Small intestine (tissue), 7 donors: Measurements from ENCODE around the gene GABRP. TPM values are rescaled to one million over a fixed set of nuclear protein-coding genes. Genes with fewer than 3 reads are reported as not detected.

Experiments
- DNase-seq, 2 donors: peaks; one replicate each; pipeline versions ENCODE4 v3.0.0 to v3.0.0-alpha.2; 2013
- FAIRE-seq: peaks from 2 replicates; lab custom pipeline; 2012; peaks lifted over from hg19 to GRCh38; lab: Jason Lieb, UNC
- H3K27ac ChIP-seq, 3 donors: one replicate each; pipeline ENCODE4 v1.5.1; 2013; ENCODE audit warnings: low read length in 2 of 3, mild to moderate bottlenecking in 2 of 3, control low read depth in 1 of 3, inconsistent platforms in 1 of 3, low read depth in 1 of 3, moderate library complexity in 1 of 3
- H3K27me3 ChIP-seq, 3 donors: one replicate each; pipeline ENCODE4 v1.6.1; 2013; ENCODE audit warnings: low read length in 3 of 3, inconsistent platforms in 1 of 3; ENCODE audit not compliant: control insufficient read depth in 3 of 3, insufficient read depth in 3 of 3
- H3K36me3 ChIP-seq, 3 donors: one replicate each; pipeline ENCODE4 v1.6.1; 2013; ENCODE audit warnings: low read length in 3 of 3, inconsistent platforms in 1 of 3, low read depth in 1 of 3, mild to moderate bottlenecking in 1 of 3, moderate library complexity in 1 of 3; ENCODE audit not compliant: control insufficient read depth in 3 of 3, insufficient read depth in 2 of 3
- H3K4me1 ChIP-seq, 3 donors: one replicate each; pipeline ENCODE4 v1.6.1; 2013; ENCODE audit warnings: low read length in 2 of 3, inconsistent platforms in 1 of 3, low read depth in 1 of 3, mild to moderate bottlenecking in 1 of 3, moderate library complexity in 1 of 3; ENCODE audit not compliant: control insufficient read depth in 3 of 3, insufficient read depth in 2 of 3
- H3K4me3 ChIP-seq, 3 donors: one replicate each; pipeline ENCODE4 v1.5.1; 2013; ENCODE audit warnings: low read length in 3 of 3, control low read depth in 1 of 3, inconsistent platforms in 1 of 3, low read depth in 1 of 3, mild to moderate bottlenecking in 1 of 3, moderate library complexity in 1 of 3
- H3K9me3 ChIP-seq, 2 donors: one replicate each; pipeline ENCODE4 v1.6.1; 2013; ENCODE audit warnings: low read depth in 1 of 2, low read length in 1 of 2; ENCODE audit not compliant: control insufficient read depth in 2 of 2, insufficient read depth in 1 of 2
- WGBS, 3 donors: extraction: QIAGEN DNeasy Blood & Tissue Kit; methylation state at CpG; one replicate each; pipeline ENCODE4 v1.1.7; 2013; 5-methylcytosine and 5-hydroxymethylcytosine counted together
- polyA plus RNA-seq, 4 donors: library from polyadenylated mRNA; stranded (reverse) in 3 of 4; unstranded in 1 of 4; fragments of 200-250 nt in 3 of 4; fragments of 120-200 nt in 1 of 4; gene quantifications; one replicate each; pipeline versions ENCODE4 v1.2.1 to v1.2.3, GENCODE V29; 2013
- donor health status: healthy with polysubstance abuse.
- donor health status: control.
- donor health status: control.
- donor health status: Bipolar disorder and iron deficiency.
- donor health status: healthy.

GABRP gene
- polyA plus RNA-seq, 4 donors, result 0.24 to 8.4 (median 2.8) TPM

GRCh38 chr5:170745481-170746071, 37.9 kb upstream of the GABRP start:
- Histone ChIP-seq H3K27ac (peak overlapping the region in 1 of 3 donors; percentile 40), H3K4me3 (no peak overlapping the region), H3K27me3 (peaks cover 0 to 6% (median 0%) of the 10 kb centered on the region in 3 donors), H3K9me3 (no peaks in the 10 kb centered on the region), H3K4me1 (peaks cover 0 to 21% (median under 1%) of the 10 kb centered on the region in 3 donors), H3K36me3 (no peaks in the 10 kb centered on the region)
- DNase-seq (peak; percentile 47 to 55), FAIRE-seq (no peak)
- 10 to 26% (median 23%) methylated on average over 12 of the region's 12 CpGs for WGBS, 3 donors

DNA sequence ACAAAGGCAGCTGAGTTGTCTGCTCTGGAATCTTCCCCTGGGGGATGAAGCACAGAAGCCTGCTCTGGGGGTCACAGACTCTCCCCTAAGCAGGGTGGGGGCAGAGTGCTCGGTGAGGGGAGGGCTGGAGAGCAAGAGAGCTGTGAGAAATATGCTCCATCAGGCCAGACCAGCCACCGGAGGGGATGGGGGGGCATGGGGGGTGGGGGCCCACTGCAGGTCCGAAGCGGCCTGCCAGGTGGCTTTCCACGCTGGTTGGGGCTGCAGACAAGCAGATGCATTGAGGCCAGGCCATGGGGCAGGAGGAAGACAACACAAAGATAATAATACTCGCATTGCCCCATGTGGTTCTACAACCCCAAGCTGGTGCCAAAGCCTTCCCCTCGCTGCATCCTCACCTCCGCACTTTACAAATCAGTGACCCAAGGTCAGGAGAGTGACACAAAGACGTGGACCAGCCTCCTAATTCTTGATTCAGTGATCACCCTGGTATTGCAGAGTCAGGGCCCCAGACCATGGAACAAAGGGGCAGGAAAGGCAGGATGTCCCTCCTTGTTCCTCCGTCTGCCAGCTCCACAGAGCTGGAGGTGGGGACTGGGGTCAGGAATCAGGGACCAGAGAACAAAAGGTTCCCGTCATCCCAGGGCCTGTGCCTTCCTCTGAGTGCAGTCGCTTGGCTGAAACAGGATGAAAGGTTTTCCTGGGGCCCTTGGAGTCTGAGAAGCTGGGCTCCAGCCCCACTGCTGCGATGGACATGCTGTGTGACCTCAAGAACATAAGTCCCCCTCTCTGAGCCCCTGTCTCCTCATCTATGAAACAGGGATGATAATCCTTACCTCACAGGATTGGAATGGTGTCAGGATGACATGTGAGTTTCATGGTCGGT, 37.2 kb upstream of the GABRP start:
- Histone ChIP-seq H3K4me3 (no peak overlapping the region), H3K27me3 (peaks cover 0 to 6% (median 3%) of the 10 kb centered on the region in 3 donors), H3K36me3 (no peaks in the 10 kb centered on the region), H3K27ac (no peak overlapping the region), H3K4me1 (peaks cover 0 to 22% (median 1%) of the 10 kb centered on the region in 3 donors), H3K9me3 (no peaks in the 10 kb centered on the region)
- FAIRE-seq, result no peak
- 47 to 59% (median 52%) methylated on average over 11 to 14 of the region's 14 CpGs for WGBS, 3 donors
- no peak for DNase-seq

DNA sequence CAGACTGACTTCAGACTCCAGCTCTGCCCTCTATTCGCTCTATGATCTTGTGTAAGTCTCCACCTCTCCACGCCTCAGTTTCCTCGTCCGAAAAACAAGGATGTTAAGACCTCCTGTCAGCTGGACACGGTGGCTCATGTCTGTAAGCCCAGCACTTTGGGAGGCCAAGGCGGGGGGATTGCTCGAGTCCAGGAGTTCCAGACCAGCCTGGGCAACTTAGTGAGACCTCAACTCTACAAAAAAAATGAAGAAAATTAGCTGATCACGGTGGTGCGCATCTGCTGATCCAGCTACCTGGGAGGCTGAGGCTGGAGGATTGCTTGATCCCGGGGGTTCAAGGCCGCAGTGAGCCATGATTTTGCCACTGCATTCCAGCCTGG, 36.6 kb upstream of the GABRP start:
- DNase-seq (no peak), FAIRE-seq (no peak)
- Histone ChIP-seq H3K4me1 (peaks cover 1 to 27% (median 4%) of the 10 kb centered on the region in 3 donors), H3K27ac (no peak overlapping the region), H3K9me3 (no peaks in the 10 kb centered on the region), H3K36me3 (no peaks in the 10 kb centered on the region), H3K27me3 (peaks cover 0 to 6% (median 3%) of the 10 kb centered on the region in 3 donors), H3K4me3 (no peak overlapping the region)
- 89 to 93% (median 93%) methylated on average over 11 of the region's 11 CpGs for WGBS, 3 donors

- H3K4me1 ChIP-seq, result peaks cover 1 to 30% (median 4%) of the 10 kb centered on the region in 3 donors
- H3K27ac ChIP-seq, result no peak overlapping the region
- 80 to 100% (median 94%) methylated on average over 1 of the region's 1 CpG for WGBS, 3 donors
- peaks cover 0 to 6% (median 3%) of the 10 kb centered on the region in 3 donors for H3K27me3 ChIP-seq
- no peaks in the 10 kb centered on the region for H3K9me3 ChIP-seq
- FAIRE-seq, result no peak
- no peak for DNase-seq
- H3K4me3 ChIP-seq, result no peak overlapping the region
- no peaks in the 10 kb centered on the region for H3K36me3 ChIP-seq
Observed at GRCh38 chr5:170747357-170747756, 36.2 kb upstream of the GABRP start.

DNA sequence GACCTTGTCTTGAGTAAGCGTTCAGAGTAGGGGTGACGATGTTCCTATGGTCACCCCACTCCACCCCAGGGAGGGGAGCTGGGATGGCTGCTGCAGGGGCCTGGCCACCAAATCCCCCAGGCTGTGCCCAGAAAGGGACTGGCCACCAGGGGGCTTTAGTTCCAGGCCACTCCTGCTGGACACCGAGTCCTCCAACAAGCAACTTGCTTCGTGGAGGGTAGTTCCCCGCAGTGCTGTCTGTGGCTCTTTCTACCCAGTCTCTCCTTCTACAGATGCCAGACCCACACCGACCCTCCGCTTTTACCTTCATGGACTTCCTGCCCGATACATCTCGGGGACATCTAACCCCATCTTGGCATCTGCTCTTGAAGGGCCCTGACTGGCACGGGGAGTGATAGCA, 35.7 kb upstream of the GABRP start:
- no peaks in the 10 kb centered on the region for H3K36me3 ChIP-seq
- FAIRE-seq, result no peak
- no peak overlapping the region for H3K4me3 ChIP-seq
- H3K4me1 ChIP-seq, result peaks cover 1 to 30% (median 4%) of the 10 kb centered on the region in 3 donors
- no peak overlapping the region for H3K27ac ChIP-seq
- 89 to 92% (median 90%) methylated on average over 10 of the region's 10 CpGs for WGBS, 3 donors
- no peaks in the 10 kb centered on the region for H3K9me3 ChIP-seq
- peaks cover 0 to 6% (median 3%) of the 10 kb centered on the region in 3 donors for H3K27me3 ChIP-seq
- DNase-seq, result no peak

GRCh38 chr5:170748951-170749471, 34.5 kb upstream of the GABRP start:
- Histone ChIP-seq H3K36me3 (no peaks in the 10 kb centered on the region), H3K9me3 (no peaks in the 10 kb centered on the region), H3K27me3 (peaks cover 0 to 4% (median 3%) of the 10 kb centered on the region in 3 donors), H3K4me1 (peaks cover 1 to 30% (median 4%) of the 10 kb centered on the region in 3 donors), H3K27ac (no peak overlapping the region), H3K4me3 (no peak overlapping the region)
- WGBS, 3 donors, result 68 to 91% (median 79%) methylated on average over 12 to 13 of the region's 13 CpGs
- FAIRE-seq, result no peak
- no peak for DNase-seq

DNA sequence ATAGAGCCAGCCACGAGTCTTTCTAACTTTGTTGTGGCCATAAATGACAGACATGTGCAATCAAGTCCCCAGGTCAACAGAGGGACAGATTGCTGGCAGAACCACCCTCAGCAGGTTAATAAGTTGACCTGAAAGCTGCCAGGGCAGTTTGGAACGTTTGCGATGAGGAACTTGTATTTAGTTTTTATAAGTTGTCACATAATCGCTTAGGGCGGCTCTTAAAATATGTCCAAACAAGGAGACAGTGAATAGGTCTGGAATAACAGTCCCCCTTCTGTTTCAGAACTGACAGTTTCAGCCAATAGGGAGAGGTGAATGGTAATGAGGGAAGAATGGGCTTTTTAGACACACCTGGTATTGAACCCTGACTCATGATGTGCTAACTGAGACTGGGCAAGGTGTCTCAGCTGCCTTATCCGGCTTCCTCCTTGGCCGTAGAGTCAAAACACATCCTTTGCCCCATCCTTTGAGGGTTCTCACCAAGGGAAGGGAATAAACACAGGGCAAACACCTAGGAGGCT, 33.6 kb upstream of the GABRP start:
- DNase-seq (peak in 1 of 2 donors; percentile 70), FAIRE-seq (no peak)

DNA sequence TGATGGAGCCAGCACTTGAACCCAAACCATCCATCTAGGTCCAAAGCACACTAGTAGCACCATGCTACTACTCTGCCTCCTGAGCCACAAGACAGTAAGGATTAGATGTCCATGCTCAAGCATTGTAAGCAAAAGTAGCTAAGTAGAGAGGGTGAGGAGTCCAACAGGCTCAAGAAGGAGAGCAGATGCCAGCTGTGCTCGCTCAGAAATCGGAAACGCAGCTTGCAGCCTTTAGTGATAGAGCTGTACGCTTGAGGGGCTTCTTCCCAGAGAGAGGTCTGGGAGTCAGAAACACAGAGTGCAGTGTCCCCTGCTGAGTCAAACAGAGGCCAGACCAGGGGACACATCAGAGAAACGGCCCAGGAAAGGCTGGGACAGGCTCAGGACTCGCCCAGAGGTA, 32.7 kb upstream of the GABRP start:
- WGBS, 3 donors, result 70 to 78% (median 70%) methylated on average over 6 of the region's 6 CpGs
- H3K27ac ChIP-seq, result no peak overlapping the region
- peaks cover 0 to 3% (median 0%) of the 10 kb centered on the region in 3 donors for H3K27me3 ChIP-seq
- no peaks in the 10 kb centered on the region for H3K9me3 ChIP-seq
- H3K4me3 ChIP-seq, result no peak overlapping the region
- no peak for DNase-seq
- no peak for FAIRE-seq
- H3K36me3 ChIP-seq, result no peaks in the 10 kb centered on the region
- peaks cover 3 to 17% (median 4%) of the 10 kb centered on the region in 3 donors for H3K4me1 ChIP-seq

More for the DNA sequence above, 33.6 kb upstream of the GABRP start:
- Histone ChIP-seq H3K36me3 (no peaks in the 10 kb centered on the region), H3K4me3 (no peak overlapping the region), H3K27ac (peak overlapping the region in 1 of 3 donors; percentile 37), H3K27me3 (peaks cover 0 to 3% (median 2%) of the 10 kb centered on the region in 3 donors), H3K9me3 (no peaks in the 10 kb centered on the region), H3K4me1 (peaks cover 1 to 25% (median 4%) of the 10 kb centered on the region in 3 donors)
- 18 to 57% (median 33%) methylated on average over 7 of the region's 7 CpGs for WGBS, 3 donors
